ENCODE results near the gene SLC26A11. TPM values are rescaled to one million over a fixed set of nuclear protein-coding genes. Genes with fewer than 3 reads are reported as not detected.
"Not testable (repeated sequence)": the region's sequence is repeated elsewhere in the genome, so short reads cannot be mapped to it uniquely, and the experiment has no call there.

SLC26A11 gene
- total RNA-seq, 2 experiments from 2014 or later: 4.0 to 5.4 TPM

DNA sequence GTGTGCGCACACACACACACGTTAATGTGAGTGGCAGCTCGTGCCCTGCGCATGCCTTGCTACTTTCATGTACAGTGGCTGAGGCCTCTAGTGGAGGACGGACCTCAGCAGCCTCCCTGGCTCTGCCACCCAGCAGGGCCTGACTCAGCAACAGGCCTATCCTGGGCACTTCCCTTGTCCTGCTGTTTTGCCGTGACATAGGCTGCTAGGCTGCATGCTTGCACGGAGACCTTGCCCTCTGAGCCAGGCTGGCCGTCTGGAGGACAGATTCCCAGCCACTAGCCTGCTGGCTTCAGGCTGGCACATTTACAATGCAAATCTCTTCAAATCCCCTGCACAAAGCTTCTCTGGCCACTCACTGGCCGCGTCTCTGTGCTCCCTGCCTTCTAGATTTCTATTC lies 49.9 kb downstream of the SLC26A11 start:
- H3K36me3 Mint-ChIP-seq (ENCODE audit: low read depth): peaks cover 34% of the 10 kb centered on the region
- CTCF ChIA-PET: no interaction called here
- peaks cover 50% of the 10 kb centered on the region for H3K4me1 Mint-ChIP-seq (ENCODE audit: low read depth)
- no peaks in the 10 kb centered on the region for H3K27me3 Mint-ChIP-seq (ENCODE audit: low read depth)
- no peak overlapping the region for H3K4me3 Mint-ChIP-seq
- DNase-seq: no peak
- intact Hi-C loops (cut with micrococcal nuclease): no loop called here
- peak overlapping the region; percentile 18 for H3K27ac Mint-ChIP-seq
- H3K9me3 Mint-ChIP-seq: no peaks in the 10 kb centered on the region

DNA sequence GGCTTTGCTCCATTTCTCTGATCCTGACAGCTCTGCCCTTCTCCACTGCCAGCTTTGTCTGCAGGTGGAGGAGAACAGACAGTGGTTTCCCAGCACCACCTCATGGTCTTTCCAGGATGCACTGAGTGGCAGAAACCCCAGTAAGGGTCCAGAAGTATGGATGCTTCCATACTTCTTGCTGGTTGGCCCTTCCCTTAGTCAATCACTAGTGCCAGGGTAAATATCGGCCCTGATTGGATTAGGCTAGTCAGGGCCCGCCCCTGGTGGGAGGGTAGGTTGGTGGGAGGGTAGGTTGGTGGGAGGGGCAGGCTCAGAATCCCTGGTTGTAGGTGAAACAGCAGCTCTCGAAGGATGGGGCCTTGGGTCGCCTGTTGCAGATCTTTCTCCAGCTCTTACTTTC lies 50.6 kb downstream of the SLC26A11 start:
- CTCF ChIA-PET: no interaction called here
- no peaks in the 10 kb centered on the region for H3K27me3 Mint-ChIP-seq (ENCODE audit: low read depth)
- intact Hi-C loops (cut with micrococcal nuclease): no loop called here
- H3K4me3 Mint-ChIP-seq: no peak overlapping the region
- DNase-seq: peak; percentile 52
- peaks cover 29% of the 10 kb centered on the region for H3K36me3 Mint-ChIP-seq (ENCODE audit: low read depth)
- H3K4me1 Mint-ChIP-seq (ENCODE audit: low read depth): peaks cover 45% of the 10 kb centered on the region
- H3K27ac Mint-ChIP-seq: no peak overlapping the region
- H3K9me3 Mint-ChIP-seq: no peaks in the 10 kb centered on the region

DNA sequence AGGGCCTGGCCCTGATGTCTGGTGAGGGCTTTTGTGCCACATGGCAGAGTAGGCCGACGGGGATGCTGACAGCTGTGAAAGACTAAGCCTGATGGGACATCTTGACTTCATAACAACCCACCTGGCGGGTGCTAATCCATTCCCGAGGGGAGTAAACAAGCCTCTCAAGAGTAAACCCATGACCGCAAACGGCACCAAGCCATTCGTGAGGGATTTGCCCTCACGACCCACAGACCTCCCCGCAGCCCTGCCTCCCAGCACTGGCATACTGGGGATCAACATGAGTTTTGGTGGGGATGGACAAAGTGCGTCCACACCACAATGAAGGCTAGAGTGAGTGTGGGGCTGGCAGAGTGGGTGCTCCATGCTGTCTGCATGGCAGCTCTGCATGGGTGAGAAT lies 52.1 kb downstream of the SLC26A11 start:
- no peak for DNase-seq
- no peak overlapping the region for H3K4me3 Mint-ChIP-seq
- H3K4me1 Mint-ChIP-seq (ENCODE audit: low read depth): peaks cover 45% of the 10 kb centered on the region
- H3K9me3 Mint-ChIP-seq: no peaks in the 10 kb centered on the region
- peaks cover 26% of the 10 kb centered on the region for H3K36me3 Mint-ChIP-seq (ENCODE audit: low read depth)
- H3K27me3 Mint-ChIP-seq (ENCODE audit: low read depth): no peaks in the 10 kb centered on the region
- H3K27ac Mint-ChIP-seq: peak overlapping the region; percentile 41
- CTCF ChIA-PET: no interaction called here
- intact Hi-C loops (cut with micrococcal nuclease): no loop called here

DNA sequence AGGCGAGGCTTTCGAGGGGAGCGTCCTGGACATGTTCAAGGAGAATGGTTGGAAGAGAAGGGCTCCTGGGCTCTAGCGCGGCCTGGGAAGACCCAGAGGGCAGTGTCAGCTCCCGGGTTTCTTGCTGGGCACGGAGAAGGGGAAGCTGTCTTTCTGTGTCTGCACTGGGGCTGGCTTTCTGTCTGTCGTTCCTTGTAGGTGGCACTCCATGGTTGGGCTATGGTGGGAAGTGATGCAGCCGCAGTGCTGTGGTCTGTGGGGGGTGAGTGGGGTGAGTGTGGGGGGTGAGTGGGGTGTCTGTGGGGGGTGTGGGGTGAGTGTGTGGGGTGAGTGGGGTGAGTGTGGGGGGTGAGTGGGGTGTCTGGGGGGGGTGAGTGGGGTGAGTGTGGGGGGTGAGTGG lies 54.1 kb downstream of the SLC26A11 start:
- Mint-ChIP-seq H3K4me3 (no peak overlapping the region), H3K9me3 (no peaks in the 10 kb centered on the region), H3K36me3 (ENCODE audit: low read depth) (peaks cover 23% of the 10 kb centered on the region), H3K4me1 (ENCODE audit: low read depth) (peaks cover 40% of the 10 kb centered on the region), H3K27ac (peak overlapping the region; percentile 6), H3K27me3 (ENCODE audit: low read depth) (no peaks in the 10 kb centered on the region)
- intact Hi-C loops (cut with micrococcal nuclease): no loop called here
- no peak for DNase-seq
- CTCF ChIA-PET: interaction anchor here (1.2 kb wide), 1 partner anchor 23 kb away, joined by 5 read pairs; no protein-coding TSS in a partner anchor

DNA sequence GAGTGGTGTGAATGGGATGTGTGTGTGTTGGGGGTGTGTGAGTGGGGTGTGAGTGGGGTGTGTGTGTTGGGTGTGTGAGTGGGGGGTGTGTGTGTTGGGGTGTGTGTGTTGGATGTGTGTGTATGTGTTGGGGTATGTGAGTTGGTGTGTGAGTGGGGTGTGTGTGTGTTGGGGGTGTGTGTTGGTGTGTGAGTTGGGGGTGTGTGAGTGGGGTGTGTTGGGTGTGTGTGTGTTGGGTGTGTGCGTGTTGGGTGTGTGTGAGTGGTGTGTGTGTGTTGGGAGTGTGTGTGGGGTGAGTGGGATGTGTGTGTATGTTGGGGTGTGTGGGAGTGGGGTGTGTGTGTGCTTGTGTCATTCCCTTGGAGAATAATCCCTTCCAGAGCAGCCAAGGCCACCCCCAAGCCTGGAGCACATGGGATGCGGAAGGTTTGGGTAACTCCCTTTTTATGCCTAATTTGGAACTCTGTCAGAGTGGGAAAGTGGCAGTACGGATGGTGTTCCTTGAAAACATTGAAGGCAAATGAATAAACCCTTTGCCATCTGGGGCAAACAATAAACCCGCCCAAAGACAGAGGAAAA lies 54.7 kb downstream of the SLC26A11 start:
- Mint-ChIP-seq H3K4me3 (no peak overlapping the region), H3K9me3 (no peaks in the 10 kb centered on the region), H3K27ac (peak overlapping the region; percentile 0), H3K27me3 (ENCODE audit: low read depth) (no peaks in the 10 kb centered on the region), H3K4me1 (ENCODE audit: low read depth) (peaks cover 40% of the 10 kb centered on the region), H3K36me3 (ENCODE audit: low read depth) (peaks cover 24% of the 10 kb centered on the region)
- intact Hi-C loops (cut with micrococcal nuclease): no loop called here
- no peak for DNase-seq
- CTCF ChIA-PET: interaction anchor here (0.6 kb wide), 1 partner anchor 80 kb away, joined by 3 read pairs; no protein-coding TSS in a partner anchor

DNA sequence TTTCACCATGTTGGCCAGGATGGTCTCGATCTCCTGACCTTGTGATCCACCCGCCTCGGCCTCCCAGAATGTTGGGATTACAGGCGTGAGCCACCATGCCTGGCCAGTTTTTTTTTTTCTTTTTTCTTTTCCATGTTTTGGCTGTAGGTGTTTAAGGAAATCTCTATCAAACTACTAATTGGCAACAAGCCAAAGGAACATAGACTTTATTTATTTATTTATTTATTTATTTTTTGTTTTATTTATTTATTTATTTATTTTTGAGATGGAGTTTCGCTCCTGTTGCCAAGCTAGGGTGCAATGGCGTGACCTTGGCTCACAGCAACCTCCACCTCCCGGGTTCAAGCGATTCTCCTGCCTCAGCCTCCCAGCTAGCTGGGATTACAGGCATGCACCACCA lies 55.6 kb downstream of the SLC26A11 start:
- DNase-seq; intact Hi-C loops (cut with micrococcal nuclease); H3K9me3 Mint-ChIP-seq; CTCF ChIA-PET; H3K4me3 Mint-ChIP-seq; H3K27me3 Mint-ChIP-seq (ENCODE audit: low read depth); H3K27ac Mint-ChIP-seq: not testable (repeated sequence)
- peaks cover 35% of the 10 kb centered on the region for H3K4me1 Mint-ChIP-seq (ENCODE audit: low read depth)
- H3K36me3 Mint-ChIP-seq (ENCODE audit: low read depth): peaks cover 25% of the 10 kb centered on the region

DNA sequence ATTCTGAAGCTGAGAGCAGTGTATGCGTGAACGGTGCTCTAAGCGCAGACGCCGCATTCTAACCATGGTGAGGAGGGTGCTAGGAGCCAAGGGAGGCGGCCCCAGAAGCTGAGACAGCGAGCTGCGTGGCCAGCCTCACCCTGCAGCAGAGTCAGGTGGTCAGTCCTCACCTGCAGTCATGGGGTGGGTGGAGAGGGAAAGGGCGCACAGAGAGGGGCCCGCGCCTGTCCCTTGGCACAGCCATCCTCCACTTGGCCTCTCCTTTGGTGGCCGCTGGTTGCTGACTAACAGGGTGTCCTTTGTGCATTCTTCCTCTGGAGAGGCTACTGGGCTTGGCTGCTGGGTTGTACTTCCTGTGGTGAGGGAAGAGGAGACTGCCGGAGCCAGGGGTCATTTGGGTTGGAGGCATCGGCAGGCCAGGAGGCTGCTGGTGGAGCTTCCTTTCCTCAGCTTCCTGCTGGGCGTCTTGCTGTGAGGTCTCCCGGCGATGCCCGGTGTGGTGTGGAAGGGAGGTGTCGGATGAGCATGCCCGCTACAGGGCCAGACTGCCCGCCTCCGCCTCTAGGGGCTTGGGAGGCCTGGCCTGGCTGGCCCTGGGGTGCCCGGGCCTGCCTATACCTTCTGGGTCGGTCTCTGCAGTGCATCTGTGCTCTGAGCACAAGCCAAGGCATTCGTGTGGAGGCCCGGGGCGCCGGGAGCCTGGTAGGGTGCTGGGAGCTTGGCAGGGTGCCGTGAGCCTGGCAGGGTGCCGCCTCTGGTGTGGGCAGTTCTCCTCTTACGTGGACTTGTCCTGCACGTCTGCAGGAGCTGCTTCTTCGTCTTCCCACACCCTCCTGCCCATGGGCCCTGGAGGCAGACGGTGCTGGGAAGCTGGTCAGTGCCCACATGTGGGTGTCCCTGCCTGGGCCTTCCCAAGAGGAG lies 57.8 kb downstream of the SLC26A11 start:
- H3K9me3 Mint-ChIP-seq: no peaks in the 10 kb centered on the region
- CTCF ChIA-PET: interaction anchor here (0.6 to 1.0 kb wide), 2 partner anchors 73 to 132 kb away, joined by 3 to 4 read pairs; no protein-coding TSS in a partner anchor
- peaks cover 25% of the 10 kb centered on the region for H3K36me3 Mint-ChIP-seq (ENCODE audit: low read depth)
- H3K27me3 Mint-ChIP-seq (ENCODE audit: low read depth): no peaks in the 10 kb centered on the region
- H3K4me1 Mint-ChIP-seq (ENCODE audit: low read depth): peaks cover 23% of the 10 kb centered on the region
- intact Hi-C loops (cut with micrococcal nuclease): no loop called here
- no peak overlapping the region for H3K4me3 Mint-ChIP-seq
- H3K27ac Mint-ChIP-seq: no peak overlapping the region
- no peak for DNase-seq

DNA sequence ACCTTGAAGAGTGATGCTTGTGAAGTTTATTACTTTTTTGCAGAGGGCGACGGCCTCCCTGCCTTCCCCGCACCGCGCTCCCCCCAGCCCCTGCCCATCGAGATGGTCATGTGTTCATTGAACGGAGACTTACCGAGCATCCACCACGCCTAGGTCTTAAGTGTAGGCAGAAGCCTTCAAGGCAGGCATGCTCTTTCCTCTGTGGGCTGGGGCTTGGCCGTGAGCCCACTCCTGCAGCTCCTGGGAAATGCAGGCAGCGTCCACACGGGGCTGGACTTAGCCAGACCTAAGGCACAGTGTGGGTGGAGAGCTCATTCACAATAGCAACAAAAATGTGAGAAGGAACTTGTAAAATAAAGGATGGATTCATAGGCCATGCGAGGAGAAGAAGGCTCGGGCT lies 59.7 kb downstream of the SLC26A11 start:
- Mint-ChIP-seq H3K27ac (no peak overlapping the region), H3K36me3 (ENCODE audit: low read depth) (peaks cover 22% of the 10 kb centered on the region), H3K4me1 (ENCODE audit: low read depth) (peaks cover 12% of the 10 kb centered on the region), H3K27me3 (ENCODE audit: low read depth) (no peaks in the 10 kb centered on the region), H3K4me3 (no peak overlapping the region), H3K9me3 (no peaks in the 10 kb centered on the region)
- CTCF ChIA-PET: no interaction called here
- no peak for DNase-seq
- intact Hi-C loops (cut with micrococcal nuclease): no loop called here

DNA sequence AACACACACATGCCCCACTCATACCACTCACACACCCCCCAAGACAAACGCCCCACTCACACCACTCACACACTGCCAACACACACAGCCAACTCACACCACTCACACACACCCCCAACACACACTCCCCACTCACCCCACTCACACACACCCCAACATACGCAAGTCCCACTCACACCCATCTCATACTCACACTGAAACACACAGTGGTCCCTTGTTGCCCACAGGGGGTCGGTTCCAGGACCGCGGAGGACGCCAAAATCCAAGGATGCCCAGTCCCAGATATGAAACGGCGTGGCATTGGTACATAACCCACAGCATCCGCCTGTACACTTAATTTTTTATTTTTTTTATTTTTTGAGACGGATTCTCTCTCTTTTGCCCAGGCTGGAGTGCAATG lies 61.3 kb downstream of the SLC26A11 start:
- Mint-ChIP-seq H3K9me3 (no peaks in the 10 kb centered on the region), H3K4me3 (no peak overlapping the region), H3K27me3 (ENCODE audit: low read depth) (no peaks in the 10 kb centered on the region), H3K36me3 (ENCODE audit: low read depth) (peaks cover 20% of the 10 kb centered on the region), H3K27ac (no peak overlapping the region), H3K4me1 (ENCODE audit: low read depth) (peaks cover 6% of the 10 kb centered on the region)
- CTCF ChIA-PET: no interaction called here
- no peak for DNase-seq
- intact Hi-C loops (cut with micrococcal nuclease): no loop called here

DNA sequence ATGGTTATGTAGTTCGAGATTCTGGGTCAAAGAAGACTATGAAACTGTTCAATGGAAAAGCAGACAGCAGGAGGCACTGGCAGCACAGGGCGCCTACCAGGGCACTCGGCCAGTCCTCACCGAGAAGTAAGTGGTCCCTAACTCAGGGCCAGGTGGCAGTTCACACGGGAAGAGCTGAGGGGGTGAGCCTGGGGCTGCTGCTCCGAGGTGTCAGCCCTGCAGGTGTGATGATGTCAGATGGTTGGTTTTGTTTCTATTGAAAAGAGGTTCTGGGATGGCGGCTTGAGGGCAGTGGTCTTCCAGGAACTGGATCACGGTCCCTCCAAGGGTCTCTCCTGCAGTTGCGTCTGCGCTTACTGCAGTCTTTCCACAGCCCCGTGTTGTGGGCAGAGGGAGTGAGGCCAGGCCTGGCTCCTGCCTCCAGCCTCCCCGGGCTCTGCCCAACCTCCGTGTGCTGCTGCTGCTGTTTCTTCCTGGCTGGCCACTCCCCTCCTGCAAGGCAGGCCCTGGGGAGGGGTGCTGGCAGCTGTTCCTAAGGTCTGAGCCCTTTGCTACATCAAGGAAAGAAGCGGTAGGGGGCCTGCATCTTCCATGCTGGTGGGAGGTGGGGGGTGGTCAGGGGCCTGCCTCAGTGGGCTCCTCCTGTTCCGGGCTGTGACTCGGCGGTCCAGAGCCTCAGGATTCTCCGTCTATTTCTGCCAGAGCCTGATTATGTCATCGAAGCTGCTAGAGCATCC lies 63.1 kb downstream of the SLC26A11 start:
- CTCF ChIA-PET: no interaction called here

DNA sequence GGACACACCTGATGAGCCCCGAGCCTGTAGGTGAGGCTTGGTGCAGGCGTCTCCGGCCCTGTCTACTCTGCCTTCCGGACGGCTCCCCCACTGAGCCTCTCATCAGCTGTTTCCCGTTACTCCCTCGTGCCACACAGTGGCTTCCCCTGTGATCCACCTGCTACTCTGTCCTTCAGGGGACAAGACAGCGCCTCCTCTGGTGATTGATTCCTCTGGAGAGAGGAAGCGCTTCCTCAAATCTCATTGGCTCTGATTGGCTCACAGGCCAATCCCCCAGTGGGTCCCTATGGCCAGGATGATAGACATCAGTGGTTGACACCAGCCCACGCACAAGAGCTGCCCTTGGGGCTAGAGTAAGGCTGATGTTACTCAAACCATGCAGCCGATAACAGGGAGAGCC lies 64.4 kb downstream of the SLC26A11 start:
- no peak for DNase-seq

More for the DNA sequence above, 63.1 kb downstream of the SLC26A11 start:
- DNase-seq: no peak
- peaks cover 24% of the 10 kb centered on the region for H3K36me3 Mint-ChIP-seq (ENCODE audit: low read depth)
- H3K4me1 Mint-ChIP-seq (ENCODE audit: low read depth): peaks cover 4% of the 10 kb centered on the region
- H3K4me3 Mint-ChIP-seq: no peak overlapping the region
- intact Hi-C loops (cut with micrococcal nuclease): no loop called here
- H3K27ac Mint-ChIP-seq: no peak overlapping the region
- H3K27me3 Mint-ChIP-seq (ENCODE audit: low read depth): no peaks in the 10 kb centered on the region
- H3K9me3 Mint-ChIP-seq: no peaks in the 10 kb centered on the region

DNA sequence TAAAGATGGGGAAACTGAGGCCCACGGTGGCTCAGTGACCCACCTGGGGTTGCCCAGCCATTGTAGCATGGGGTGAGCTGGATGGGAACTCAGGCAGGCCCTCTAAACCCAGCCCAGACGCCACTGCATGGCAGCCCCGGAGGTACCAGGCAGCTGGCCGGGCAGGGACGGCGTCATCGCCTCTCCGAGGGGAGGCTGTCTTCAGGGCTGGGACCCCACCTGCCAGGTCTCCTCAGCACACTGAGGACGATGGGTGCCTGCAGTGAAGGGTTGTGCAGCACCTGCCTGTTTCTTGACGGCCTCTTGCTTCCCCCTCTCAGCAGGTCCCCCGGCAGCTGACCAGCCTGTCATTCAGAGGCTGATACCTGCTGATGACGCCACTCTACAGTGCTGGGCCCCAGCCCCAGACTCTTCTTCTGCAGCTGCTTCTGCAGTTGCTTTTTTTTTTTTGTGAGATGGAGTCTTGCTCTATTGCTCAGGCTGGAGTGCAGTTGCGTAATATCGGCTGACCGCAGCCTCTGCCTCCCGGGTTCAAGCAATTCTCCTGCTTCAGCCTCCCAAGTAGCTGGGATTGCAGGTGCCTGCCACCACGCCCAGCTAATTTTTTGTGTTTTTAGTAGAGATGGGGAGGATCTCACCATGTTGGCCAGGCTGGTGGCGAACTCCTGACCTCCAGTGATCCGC lies 65.2 kb downstream of the SLC26A11 start:
- Mint-ChIP-seq H3K27ac (no peak overlapping the region), H3K27me3 (ENCODE audit: low read depth) (no peaks in the 10 kb centered on the region), H3K36me3 (ENCODE audit: low read depth) (peaks cover 25% of the 10 kb centered on the region), H3K4me3 (no peak overlapping the region), H3K4me1 (ENCODE audit: low read depth) (peaks cover 4% of the 10 kb centered on the region), H3K9me3 (no peaks in the 10 kb centered on the region)
- CTCF ChIA-PET: interaction anchor here (0.9 kb wide), 1 partner anchor 14 kb away, joined by 3 read pairs; no protein-coding TSS in a partner anchor
- DNase-seq: no peak
- intact Hi-C loops (cut with micrococcal nuclease): no loop called here

More for the DNA sequence above, 64.4 kb downstream of the SLC26A11 start:
- CTCF ChIA-PET: interaction anchor here (0.6 to 0.9 kb wide), 2 partner anchors 15 to 210 kb away, joined by 3 to 4 read pairs; no protein-coding TSS in a partner anchor
- no peaks in the 10 kb centered on the region for H3K9me3 Mint-ChIP-seq
- H3K4me3 Mint-ChIP-seq: no peak overlapping the region
- no peaks in the 10 kb centered on the region for H3K27me3 Mint-ChIP-seq (ENCODE audit: low read depth)
- H3K27ac Mint-ChIP-seq: no peak overlapping the region
- H3K4me1 Mint-ChIP-seq (ENCODE audit: low read depth): peaks cover 4% of the 10 kb centered on the region
- intact Hi-C loops (cut with micrococcal nuclease): no loop called here
- H3K36me3 Mint-ChIP-seq (ENCODE audit: low read depth): peaks cover 25% of the 10 kb centered on the region
